Brain microvascular endothelial cell (primary cell): Measurements from ENCODE around the gene MICAL2.
A peak's percentile ranks its signal among the peaks of the same experiment; 100 is the strongest.

Experiments
- DNase-seq: peaks from one replicate; pipeline ENCODE4 v3.0.0-alpha.2; 2020
- H3K27ac ChIP-seq: fragments of 250-450 bp; sonication (Bioruptor Pico); 2 replicates; pipeline ENCODE4 v1.5.1; 2020; ENCODE audit warnings: mild to moderate bottlenecking, moderate library complexity
- H3K27me3 ChIP-seq: fragments of 250-450 bp; sonication (Bioruptor Pico); replicated peaks from 2 replicates; pipeline ENCODE4 v1.5.1; 2020; ENCODE audit warnings: mild to moderate bottlenecking
- H3K36me3 ChIP-seq: fragments of 250-450 bp; sonication (Bioruptor Pico); replicated peaks from 2 replicates; pipeline ENCODE4 v1.5.1; 2020; ENCODE audit warnings: mild to moderate bottlenecking
- H3K4me3 ChIP-seq: 2 replicates; pipeline ENCODE4 v1.5.1; 2011; ENCODE audit warnings: low read depth, mild to moderate bottlenecking, control low read depth, low read length, moderate library complexity
- in situ Hi-C: cut with HindIII; loops from 2 replicates; pipeline ENCODE4 v1.10.0; 2017; ENCODE audit warnings: low sequenced_read_pairs, low pct_ligation_motif_present
- TF ChIP-seq, protein P1 (sequence below): IDR thresholded peaks from 2 replicates; pipeline ENCODE4 v1.5.1; 2011; ENCODE audit warnings: low read depth, mild to moderate bottlenecking, moderate library complexity, low read length, control low read depth, inconsistent platforms; ENCODE audit errors: missing control alignments

MICAL2 gene

DNA sequence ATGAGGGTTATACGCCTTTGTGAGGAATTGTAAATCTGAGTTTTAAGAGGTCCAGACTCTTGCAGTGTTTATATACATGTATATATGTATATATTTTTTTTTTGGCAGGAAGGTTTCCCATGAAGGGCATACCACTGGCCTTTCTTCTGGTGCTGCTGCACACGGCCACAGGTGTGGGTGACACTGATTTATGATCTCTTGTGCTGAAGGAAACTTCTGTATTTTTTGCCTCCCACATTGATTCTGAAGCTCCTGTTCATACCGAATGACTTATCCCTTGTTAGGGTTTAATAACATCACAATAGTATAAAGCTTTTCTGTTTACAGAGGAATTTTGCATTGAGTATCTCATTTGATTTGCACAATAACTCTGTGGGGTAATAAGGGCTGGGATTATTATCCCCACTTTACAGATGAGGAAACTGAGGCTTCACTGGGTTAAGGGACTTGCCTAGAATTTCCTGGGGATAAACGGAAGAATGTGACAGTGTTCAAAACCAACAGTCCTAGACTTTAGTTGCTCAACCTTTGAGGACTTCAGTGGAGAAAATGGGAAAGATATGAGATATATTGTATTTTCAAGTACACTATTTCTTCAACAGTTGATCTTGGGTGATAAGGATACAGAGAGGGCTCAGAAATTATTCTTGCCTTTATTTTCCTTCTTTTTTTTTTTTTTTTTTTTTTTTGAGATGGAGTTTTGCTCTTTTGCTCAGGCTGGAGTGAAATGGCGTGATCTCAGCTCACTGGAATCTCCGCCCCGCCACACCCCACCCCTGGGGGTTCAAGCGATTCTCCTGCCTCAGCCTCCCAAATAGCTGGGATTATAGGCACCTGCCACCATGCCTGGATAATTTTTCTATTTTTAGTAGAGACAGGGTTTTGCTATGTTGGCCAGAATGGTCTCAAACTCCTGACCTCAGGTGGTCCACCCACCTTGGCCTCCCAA lies 70.1 kb downstream of the MICAL2 start:
- TF ChIP-seq, protein P1, sequence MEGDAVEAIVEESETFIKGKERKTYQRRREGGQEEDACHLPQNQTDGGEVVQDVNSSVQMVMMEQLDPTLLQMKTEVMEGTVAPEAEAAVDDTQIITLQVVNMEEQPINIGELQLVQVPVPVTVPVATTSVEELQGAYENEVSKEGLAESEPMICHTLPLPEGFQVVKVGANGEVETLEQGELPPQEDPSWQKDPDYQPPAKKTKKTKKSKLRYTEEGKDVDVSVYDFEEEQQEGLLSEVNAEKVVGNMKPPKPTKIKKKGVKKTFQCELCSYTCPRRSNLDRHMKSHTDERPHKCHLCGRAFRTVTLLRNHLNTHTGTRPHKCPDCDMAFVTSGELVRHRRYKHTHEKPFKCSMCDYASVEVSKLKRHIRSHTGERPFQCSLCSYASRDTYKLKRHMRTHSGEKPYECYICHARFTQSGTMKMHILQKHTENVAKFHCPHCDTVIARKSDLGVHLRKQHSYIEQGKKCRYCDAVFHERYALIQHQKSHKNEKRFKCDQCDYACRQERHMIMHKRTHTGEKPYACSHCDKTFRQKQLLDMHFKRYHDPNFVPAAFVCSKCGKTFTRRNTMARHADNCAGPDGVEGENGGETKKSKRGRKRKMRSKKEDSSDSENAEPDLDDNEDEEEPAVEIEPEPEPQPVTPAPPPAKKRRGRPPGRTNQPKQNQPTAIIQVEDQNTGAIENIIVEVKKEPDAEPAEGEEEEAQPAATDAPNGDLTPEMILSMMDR, result no peak
- Histone ChIP-seq H3K27ac (peak overlapping the region; percentile 99), H3K36me3 (peaks cover 43% of the 10 kb centered on the region), H3K4me3 (no peak overlapping the region), H3K27me3 (no peaks in the 10 kb centered on the region)
- peak; percentile 74 for DNase-seq
- in situ Hi-C loops, result no loop called here

DNA sequence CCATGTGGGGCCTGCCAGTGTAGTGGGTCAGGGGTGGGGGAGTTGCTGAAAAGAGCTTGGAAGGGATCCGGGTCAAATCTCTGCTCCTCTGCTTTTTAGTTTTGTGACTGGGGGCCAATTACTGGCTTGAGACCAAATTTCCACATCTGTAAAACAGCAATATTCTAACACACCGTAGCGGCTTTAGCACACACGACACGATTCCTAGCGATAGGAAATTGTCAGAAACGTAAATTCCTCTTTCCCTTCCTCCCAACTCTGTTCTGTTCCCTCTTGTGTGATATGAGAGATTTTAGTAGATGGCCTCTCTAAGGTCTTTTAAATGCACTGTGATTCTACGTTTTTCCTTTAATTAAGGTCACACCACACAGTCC lies 71.9 kb downstream of the MICAL2 start:
- DNase-seq, result no peak
- H3K36me3 ChIP-seq, result peaks cover 54% of the 10 kb centered on the region
- H3K4me3 ChIP-seq, result no peak overlapping the region
- peak overlapping the region; percentile 99 for H3K27ac ChIP-seq
- TF ChIP-seq, protein P1, result no peak
- no peaks in the 10 kb centered on the region for H3K27me3 ChIP-seq
- in situ Hi-C loops, result no loop called here

DNA sequence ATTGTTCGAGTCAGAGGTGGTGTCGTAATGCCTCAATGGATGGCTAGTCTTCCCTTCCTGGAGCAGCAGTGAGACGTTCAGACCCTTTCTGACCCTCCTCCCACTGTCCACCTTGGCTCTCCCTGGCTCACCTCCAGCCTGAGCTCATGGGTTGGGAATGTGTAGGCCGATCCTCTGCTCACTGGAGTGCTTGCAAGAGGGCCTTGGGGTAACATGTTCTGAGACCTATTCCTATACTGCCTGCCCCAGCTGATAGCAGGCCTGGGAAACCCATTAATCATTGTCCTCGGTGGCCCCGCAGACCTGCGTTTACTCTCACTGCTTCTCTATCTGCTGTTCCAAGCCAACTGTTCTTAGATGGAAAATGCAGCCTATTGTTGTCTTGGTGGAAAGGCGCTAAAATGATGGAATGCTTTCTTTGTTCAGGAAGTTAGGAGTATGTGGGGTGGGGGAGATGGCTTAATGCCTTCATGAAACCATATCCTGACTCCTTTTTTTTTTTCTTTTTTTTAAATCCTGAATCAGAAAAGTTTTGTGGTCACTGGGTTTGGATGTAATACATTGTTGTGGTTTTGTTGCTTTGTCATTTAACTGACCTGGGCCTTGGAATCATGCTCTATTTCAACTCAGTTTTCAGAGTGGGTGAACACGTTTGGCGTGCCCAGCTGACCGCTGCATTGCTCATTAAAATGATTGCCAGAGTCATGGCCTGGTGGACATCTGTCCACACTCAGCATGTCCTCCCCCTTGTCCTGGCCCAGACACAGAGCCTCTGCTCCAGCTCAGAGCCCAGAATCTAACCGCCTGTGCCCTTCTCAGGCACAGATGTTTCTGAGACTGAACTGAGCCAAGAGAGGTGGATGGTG lies 72.5 kb downstream of the MICAL2 start:
- Histone ChIP-seq H3K27ac (peak overlapping the region; percentile 99), H3K36me3 (peaks cover 57% of the 10 kb centered on the region), H3K27me3 (no peaks in the 10 kb centered on the region), H3K4me3 (no peak overlapping the region)
- peak; percentile 97 for DNase-seq
- in situ Hi-C loops, result no loop called here
- TF ChIP-seq, protein P1, result no peak

DNA sequence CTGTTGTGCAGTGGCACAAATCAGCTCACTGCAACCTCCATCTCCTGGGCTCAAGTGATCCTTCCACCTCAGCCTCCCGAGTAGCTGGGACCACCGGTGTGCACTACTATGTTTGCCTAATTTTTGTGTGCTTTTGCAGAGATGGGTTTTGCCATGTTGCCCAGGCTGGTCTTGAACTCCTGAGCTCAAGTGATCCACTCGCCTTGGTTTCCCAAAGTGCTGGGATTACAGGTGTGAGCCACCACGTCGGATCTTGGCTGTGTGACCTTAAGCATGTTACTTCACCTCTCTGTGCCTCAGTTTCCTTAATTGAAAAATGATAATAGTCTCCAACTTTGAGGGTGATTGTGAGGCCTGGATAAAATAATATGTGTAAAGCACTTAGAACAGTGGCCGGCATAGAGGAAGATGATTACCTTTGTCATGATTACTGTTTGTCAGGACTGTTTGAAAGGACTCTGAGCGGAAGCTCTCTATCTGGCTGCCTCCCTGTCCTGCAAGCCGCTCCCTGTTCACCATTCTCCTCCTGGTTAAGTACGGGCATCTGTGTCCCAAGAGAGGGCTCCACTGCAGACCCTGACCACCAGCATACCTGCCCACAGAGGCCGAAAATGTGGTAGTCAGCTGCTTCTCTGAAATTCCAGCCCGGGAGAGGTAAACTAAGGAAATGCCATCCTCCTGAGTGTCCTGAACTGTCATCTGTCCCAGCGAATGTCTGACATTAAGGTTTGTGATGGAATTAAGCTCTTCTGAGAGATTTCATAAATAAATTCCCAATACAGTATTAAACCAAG lies 73.6 kb downstream of the MICAL2 start:
- Histone ChIP-seq H3K36me3 (peaks cover 59% of the 10 kb centered on the region), H3K27ac (peak overlapping the region; percentile 99), H3K27me3 (no peaks in the 10 kb centered on the region), H3K4me3 (no peak overlapping the region)
- in situ Hi-C loops, result no loop called here
- DNase-seq, result no peak
- TF ChIP-seq, protein P1, result no peak

DNA sequence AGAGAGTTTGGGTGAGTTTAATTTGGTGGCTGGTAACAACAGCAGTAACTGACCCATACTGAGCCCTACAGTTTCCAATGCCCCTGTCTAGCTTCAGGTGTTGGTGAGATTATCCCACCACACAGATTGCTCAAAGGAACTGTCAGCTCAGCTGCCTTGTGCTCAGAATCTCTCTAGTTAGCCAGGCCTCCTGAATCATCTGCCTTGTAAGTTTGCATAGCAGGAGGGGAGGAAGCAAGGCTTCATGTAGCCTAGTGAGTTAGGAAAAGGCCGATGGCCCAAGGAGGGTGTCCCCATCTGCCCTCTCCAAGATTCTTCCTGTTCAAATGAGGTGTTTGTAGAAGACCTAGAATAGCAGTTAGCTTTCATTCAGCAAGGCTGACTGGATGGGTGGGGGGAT lies 74.3 kb downstream of the MICAL2 start:
- Histone ChIP-seq H3K27me3 (no peaks in the 10 kb centered on the region), H3K27ac (peak overlapping the region; percentile 99), H3K36me3 (peaks cover 60% of the 10 kb centered on the region), H3K4me3 (no peak overlapping the region)
- in situ Hi-C loops, result no loop called here
- TF ChIP-seq, protein P1, result no peak
- no peak for DNase-seq
